ENCODE measurements around the gene KARS1. TPM values are rescaled to one million over a fixed set of nuclear protein-coding genes. Genes with fewer than 3 reads are reported as not detected.

Gene KARS1
- total RNA-seq, 1 donor from 2014 or later = 119 TPM

DNA sequence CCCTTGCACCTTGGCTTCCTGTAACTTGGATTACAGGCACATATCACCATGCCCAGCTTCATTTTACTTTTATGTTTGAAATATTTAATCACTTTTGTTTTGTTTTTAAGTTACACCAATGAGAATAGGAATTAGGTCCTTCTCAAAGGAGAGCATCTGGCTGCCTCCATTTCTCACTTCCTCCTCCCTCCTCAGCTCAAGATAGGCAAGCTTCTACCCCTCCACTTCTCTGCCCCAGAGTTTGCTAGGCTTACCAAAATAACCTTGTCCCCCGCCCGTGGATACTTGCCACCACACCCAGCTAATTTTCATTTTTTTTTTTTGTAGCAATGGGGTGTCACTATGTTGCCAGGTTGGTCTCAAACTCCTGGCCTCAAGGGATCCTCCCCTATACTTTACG is 63.4 kb downstream of the KARS1 start:
- no peak for DNase-seq (ENCODE audit: low read depth in 2 of 2)

DNA sequence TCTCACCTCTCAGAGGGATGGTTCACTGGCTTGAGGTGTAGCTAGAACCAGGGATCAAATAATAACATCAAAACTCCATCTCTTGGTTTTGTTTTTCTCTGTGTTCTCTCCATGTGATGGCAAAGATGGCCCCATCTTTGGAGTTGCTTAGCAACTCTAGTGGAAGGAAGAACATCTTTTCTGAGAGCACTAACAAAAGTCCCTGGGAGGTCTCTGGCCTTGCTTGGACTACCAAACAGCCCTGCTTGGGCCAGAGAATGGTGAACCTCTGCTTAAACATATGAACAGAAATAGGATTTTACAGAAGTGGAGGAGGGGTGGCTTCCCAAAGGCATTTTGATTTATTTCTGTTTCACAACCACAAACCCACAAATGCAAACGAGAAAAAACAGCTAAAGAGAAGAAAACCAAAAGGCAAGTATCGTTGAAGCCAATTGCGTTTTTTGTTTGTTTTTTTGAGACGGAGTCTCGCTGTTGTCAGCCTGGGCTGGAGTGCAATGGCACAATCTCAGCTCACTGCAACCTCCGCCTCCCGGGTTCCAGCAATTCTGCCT is 68.1 kb downstream of the KARS1 start:
- DNase-seq (ENCODE audit: low read depth in 2 of 2) = no peak

DNA sequence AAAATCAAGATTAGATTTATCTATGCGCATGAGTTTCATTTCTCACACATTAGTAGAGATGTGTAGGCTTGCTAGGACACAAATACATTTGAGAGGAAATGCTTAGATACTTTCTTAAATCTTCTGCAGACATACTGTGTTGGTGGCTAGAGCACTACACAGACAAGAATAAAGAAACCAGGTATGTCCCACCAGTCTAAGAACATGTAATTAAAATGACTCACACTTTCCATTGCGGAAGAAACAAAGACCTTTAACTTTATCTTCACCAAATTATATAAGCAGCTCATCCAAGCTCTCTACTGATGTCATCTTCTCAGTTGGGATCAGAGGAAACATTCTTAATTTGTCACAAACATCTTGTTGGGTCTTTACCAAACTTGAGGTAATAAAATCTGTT is 68.7 kb downstream of the KARS1 start:
- DNase-seq (ENCODE audit: low read depth in 2 of 2) = no peak

DNA sequence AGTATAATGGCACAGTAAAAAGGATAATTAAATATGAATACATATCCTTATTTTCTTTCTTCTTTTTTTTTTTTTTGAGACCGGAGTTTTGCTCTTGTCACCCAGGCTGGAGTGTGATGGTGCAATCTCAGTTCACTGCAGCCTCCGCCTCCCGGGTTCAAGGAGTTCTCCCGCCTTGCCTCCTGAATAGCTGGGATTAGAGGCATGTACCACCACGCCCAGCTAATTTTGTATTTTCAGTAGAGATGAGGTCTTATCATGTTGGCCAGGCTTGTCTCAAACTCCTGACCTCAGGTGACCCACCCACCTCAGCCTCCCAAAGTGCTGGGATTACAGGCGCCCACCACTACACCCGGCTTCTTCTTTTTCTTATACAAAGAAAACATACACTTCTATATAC is 69.3 kb downstream of the KARS1 start:
- DNase-seq (ENCODE audit: low read depth in 2 of 2) = no peak

Other genes starting within 250 kb of the KARS1 start
- gene CFDP1, start 214.2 kb downstream of the KARS1 start, total RNA-seq = 40.9 and 46.2 TPM in 2 replicates
- 25.5 and 43.1 TPM in 2 replicates for gene TMEM170A, start 183.0 kb downstream of the KARS1 start, total RNA-seq
- 0.44 and 0.99 TPM in 2 replicates for gene CHST6, start 152.2 kb downstream of the KARS1 start, total RNA-seq
- not detected in 2 replicates for gene CHST5, start 111.6 kb downstream of the KARS1 start, total RNA-seq
- 4.6 and 5.2 TPM in 2 replicates for gene TMEM231, start 91.4 kb downstream of the KARS1 start, total RNA-seq
- 39.7 and 77.0 TPM in 2 replicates for gene GABARAPL2, start 81.3 kb downstream of the KARS1 start, total RNA-seq
- 43.2 and 56.9 TPM in 2 replicates for gene ADAT1, start 24.4 kb downstream of the KARS1 start, total RNA-seq
- 27.7 and 42.3 TPM in 2 replicates for gene TERF2IP, start 108 bp upstream of the KARS1 start, total RNA-seq
- gene CPHXL2, start 29.3 kb upstream of the KARS1 start, total RNA-seq = not detected in 2 replicates
- gene DUXB, start 53.8 kb upstream of the KARS1 start, total RNA-seq = not detected in 2 replicates
- not detected in 2 replicates for gene CPHXL, start 78.8 kb upstream of the KARS1 start, total RNA-seq